Breast epithelium (tissue), 3 donors: Measurements from ENCODE around the gene RNPS1.

Source experiments
- POLR2A ChIP-seq: fragments of 450-650 bp; IDR thresholded peaks from one replicate; pipeline ENCODE4 v1.6.1; 2016; ENCODE audit warnings: antibody characterized with exemption, mild to moderate bottlenecking, moderate library complexity
- TF ChIP-seq, protein P1 (sequence below), 3 donors: fragments of 450-650 bp; IDR thresholded peaks; one replicate each; pipeline ENCODE4 v1.5.1; 2016 to 2017; ENCODE audit warnings: antibody characterized with exemption in 3 of 3, mild to moderate bottlenecking in 3 of 3, moderate library complexity in 3 of 3

DNA sequence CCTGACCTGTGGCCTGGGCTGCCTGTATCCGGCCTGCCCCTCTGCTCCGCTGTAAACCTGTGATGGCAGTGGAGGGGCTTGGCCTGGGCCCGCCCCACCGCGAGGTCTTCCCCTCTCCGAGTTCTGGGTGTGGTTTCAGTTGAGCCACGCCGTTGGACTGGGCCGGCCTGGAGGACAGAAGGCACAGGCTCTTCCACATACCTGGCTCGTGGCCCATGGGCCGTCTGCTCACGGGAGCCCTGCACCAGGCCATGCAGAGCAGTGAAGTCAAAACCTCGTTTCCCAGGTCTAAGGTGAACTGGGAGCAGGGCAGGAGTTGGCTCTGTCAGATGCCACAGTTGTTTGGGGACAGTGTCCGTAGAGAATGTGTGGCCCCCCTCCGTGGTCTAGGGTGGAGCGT, 5.6 kb upstream of the RNPS1 start:
- TF ChIP-seq, protein P1, sequence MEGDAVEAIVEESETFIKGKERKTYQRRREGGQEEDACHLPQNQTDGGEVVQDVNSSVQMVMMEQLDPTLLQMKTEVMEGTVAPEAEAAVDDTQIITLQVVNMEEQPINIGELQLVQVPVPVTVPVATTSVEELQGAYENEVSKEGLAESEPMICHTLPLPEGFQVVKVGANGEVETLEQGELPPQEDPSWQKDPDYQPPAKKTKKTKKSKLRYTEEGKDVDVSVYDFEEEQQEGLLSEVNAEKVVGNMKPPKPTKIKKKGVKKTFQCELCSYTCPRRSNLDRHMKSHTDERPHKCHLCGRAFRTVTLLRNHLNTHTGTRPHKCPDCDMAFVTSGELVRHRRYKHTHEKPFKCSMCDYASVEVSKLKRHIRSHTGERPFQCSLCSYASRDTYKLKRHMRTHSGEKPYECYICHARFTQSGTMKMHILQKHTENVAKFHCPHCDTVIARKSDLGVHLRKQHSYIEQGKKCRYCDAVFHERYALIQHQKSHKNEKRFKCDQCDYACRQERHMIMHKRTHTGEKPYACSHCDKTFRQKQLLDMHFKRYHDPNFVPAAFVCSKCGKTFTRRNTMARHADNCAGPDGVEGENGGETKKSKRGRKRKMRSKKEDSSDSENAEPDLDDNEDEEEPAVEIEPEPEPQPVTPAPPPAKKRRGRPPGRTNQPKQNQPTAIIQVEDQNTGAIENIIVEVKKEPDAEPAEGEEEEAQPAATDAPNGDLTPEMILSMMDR (IDR thresholded peaks at IDR 0.05), result no peak
- no peak for TF ChIP-seq POLR2A
